ENCODE results near the gene SUGP1.

The SUGP1 gene

DNA sequence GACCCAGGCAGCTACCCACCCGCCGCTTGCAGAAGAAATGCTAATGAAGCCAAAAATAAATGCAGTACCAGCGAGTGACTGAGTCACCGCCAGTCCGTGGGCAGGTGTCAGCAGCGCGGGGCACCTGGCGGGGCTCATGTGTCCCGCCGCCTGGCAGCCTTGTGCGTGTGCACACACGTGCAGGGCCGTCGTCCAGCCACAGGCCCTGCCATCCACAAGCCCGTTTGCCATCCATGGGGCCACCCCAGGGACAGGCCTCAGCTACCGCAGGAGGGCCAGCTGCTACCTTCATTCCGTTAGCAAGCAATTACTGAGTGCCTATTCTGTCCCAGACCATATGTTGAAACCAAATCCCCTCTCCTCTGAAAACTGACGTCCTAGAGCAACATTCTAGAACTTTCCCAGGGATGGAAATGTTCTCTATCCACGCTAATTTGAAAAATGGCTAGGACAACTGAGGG is 88.0 kb downstream of the SUGP1 start:
- TF ChIP-seq, protein P1, sequence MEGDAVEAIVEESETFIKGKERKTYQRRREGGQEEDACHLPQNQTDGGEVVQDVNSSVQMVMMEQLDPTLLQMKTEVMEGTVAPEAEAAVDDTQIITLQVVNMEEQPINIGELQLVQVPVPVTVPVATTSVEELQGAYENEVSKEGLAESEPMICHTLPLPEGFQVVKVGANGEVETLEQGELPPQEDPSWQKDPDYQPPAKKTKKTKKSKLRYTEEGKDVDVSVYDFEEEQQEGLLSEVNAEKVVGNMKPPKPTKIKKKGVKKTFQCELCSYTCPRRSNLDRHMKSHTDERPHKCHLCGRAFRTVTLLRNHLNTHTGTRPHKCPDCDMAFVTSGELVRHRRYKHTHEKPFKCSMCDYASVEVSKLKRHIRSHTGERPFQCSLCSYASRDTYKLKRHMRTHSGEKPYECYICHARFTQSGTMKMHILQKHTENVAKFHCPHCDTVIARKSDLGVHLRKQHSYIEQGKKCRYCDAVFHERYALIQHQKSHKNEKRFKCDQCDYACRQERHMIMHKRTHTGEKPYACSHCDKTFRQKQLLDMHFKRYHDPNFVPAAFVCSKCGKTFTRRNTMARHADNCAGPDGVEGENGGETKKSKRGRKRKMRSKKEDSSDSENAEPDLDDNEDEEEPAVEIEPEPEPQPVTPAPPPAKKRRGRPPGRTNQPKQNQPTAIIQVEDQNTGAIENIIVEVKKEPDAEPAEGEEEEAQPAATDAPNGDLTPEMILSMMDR (IDR thresholded peaks at IDR 0.05), result no peak
- H3K4me3 ChIP-seq, result no peak overlapping the region
- DNase-seq (ENCODE audit: low spot score), result no peak
- no peak overlapping the region for H3K27ac ChIP-seq

DNA sequence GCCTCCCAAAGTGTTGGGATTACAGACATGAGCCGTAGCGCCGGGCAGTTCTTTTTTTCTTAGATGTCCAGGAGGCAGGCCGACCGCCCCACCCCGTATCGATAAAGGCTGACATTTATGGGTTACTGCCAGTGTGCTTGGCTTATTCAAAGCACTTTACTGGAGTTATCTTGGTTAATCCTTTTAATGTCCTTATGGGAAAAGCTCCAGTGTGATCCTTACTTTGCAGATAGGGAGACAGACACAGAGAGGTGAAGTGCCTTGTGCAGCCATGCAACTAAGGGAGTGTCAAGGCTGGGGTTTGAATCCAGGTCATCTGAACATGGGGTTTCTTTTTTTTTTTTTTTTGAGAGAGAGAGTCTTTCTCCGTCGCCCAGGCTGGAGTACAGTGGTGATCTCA is 89.3 kb downstream of the SUGP1 start:
- H3K4me3 ChIP-seq, result no peak overlapping the region
- no peak for DNase-seq (ENCODE audit: low spot score)
- TF ChIP-seq, protein P1 (IDR thresholded peaks at IDR 0.05), result no peak
- no peak overlapping the region for H3K27ac ChIP-seq

DNA sequence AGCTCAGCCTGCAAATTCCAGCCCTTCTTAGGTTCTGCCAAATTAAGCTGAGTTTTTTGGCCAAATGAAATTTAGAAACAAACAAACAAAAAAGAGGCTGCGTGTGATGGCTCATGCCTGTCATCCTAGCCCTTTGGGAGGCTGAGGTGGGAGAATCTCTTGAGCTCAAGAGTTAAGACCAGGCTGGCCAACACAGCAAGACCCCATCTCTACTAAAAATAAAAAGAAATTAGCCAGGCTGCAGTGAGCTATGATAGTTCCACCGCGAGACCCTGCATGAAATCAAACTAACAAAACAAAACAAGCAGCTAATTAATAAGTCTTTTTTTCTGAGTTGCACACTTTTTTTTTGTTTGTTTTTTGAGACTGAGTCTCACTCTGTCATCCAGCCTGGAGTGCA is 90.6 kb downstream of the SUGP1 start:
- Histone ChIP-seq H3K4me3 (no peak overlapping the region), H3K27ac (no peak overlapping the region)
- TF ChIP-seq, protein P1 (IDR thresholded peaks at IDR 0.05), result no peak
- no peak for DNase-seq (ENCODE audit: low spot score)

DNA sequence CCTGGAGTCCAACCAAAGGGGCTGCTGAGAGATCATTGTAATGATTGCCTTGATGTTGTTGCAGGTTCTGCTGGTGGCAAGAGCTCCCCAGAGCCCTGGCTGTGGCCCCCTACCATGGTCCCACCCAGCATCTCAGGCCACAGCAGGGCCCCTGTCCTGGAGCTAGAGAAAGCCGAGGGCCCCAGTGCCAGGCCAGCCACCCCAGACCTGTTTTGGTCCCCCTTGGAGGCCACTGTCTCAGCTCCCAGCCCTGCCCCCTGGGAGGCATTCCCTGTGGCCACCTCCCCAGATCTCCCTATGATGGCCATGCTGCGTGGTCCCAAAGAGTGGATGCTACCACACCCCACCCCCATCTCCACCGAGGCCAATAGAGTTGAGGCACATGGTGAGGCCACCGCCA is 93.1 kb downstream of the SUGP1 start:
- TF ChIP-seq, protein P1 (IDR thresholded peaks at IDR 0.05), result no peak

DNA sequence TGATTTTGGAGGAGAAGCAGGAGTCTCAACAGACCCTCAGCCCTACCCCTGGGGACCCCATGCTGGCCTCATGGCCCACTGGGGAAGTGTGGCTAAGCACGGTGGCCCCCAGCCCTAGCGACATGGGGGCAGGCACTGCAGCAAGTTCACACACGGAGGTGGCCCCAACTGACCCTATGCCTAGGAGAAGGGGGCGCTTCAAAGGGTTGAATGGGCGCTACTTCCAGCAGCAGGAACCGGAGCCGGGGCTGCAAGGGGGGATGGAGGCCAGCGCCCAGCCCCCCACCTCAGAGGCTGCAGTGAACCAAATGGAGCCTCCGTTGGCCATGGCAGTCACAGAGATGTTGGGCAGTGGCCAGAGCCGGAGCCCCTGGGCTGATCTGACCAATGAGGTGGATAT is 93.6 kb downstream of the SUGP1 start:
- H3K27ac ChIP-seq, result no peak overlapping the region
- TF ChIP-seq, protein P1 (IDR thresholded peaks at IDR 0.05), result no peak
- no peak overlapping the region for H3K4me3 ChIP-seq
- no peak for DNase-seq (ENCODE audit: low spot score)

More for the DNA sequence above, 93.1 kb downstream of the SUGP1 start:
- Histone ChIP-seq H3K4me3 (no peak overlapping the region), H3K27ac (no peak overlapping the region)
- DNase-seq (ENCODE audit: low spot score), result no peak

DNA sequence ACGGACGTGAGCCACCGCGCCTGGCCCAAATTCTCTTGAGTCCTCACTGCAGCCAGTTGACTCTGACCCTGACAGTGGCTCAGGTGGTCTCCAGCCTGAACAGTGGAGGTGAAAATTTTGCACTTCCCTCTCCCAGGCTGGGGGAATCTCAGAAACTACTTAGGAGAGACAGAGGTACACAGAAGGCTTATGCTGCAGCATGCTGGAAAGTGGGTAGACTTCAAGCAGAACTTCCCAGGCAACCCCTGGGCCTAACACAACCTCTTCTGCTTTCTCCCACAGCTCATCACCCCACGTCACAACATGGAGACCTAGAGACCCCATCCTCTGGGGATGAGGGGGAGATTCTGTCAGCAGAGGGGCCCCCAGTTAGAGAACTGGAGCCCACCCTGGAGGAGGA is 94.1 kb downstream of the SUGP1 start:
- H3K27ac ChIP-seq, result no peak overlapping the region
- TF ChIP-seq, protein P1 (IDR thresholded peaks at IDR 0.05), result no peak
- DNase-seq (ENCODE audit: low spot score), result no peak

More for the DNA sequence above, 94.1 kb downstream of the SUGP1 start:
- no peak overlapping the region for H3K4me3 ChIP-seq

Measured in coronary artery (tissue), 2 donors.